ENCODE data around the gene CD164L2.

- TF ChIP-seq CTCF (conservative IDR thresholded peaks at IDR 0.05; ENCODE audit: low read length) (peak; percentile 97), EZH2phosphoT487 (IDR thresholded peaks at IDR 0.05; ENCODE audit: borderline replicate concordance) (no peak)
These were observed 5.3 kb upstream of the CD164L2 start for GRCh38 chr1:27388337-27389005.

All from Loucy (cell line).